ENCODE data around the gene LETMD1.

GRCh38 chr12:51009056-51009440, 39.1 kb upstream of the LETMD1 start:
- TF ChIP-seq EZH2phosphoT487 (IDR thresholded peaks at IDR 0.05; ENCODE audit: insufficient read depth, low read depth) (no peak), EZH2 (IDR thresholded peaks at IDR 0.05; ENCODE audit: insufficient read depth, poor library complexity, severe bottlenecking) (no peak)

All from GM23248 (cell line).